Measurements from ENCODE around the gene EEF1G.

EEF1G gene

DNA sequence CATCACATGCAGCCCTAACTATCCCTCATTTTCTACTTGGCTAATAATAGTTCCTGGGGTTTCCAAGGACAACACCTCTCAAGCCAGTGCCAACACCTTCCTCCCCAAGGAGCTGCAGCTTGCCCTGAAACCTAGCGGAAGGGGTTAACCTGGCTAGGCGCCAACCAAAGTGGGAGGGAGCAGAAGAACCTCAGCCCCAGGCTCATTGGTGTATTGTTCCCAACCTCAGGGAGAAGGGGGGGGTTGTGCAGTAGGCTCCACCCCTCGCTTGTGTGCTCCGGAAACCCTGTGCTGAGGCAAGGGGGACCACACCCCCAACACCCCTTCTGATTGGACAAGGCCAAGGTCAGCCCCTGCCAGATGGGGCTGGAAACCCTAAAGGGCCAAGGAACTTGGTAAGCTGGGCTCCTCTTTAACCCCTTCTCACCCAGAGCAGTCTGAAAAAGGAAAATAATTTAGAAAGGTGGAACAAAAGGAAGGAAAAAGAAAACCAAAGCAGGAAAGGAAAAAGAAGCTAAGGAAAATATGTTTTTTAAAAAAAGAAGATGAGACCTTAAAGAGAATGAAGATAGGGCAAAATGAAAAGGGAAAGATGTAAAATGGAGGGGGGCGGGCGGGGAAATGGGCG is 25.5 kb upstream of the EEF1G start:
- Histone ChIP-seq H3K9me2 (replicated peaks; ENCODE audit: insufficient read depth, low read length) (no peaks in the 10 kb centered on the region), H4K20me1 (ENCODE audit: insufficient read depth, low read length) (no peaks in the 10 kb centered on the region), H3K4me2 (ENCODE audit: low read depth, low read length) (peak overlapping the region; percentile 97), H3K9ac (ENCODE audit: low read length) (peak overlapping the region; percentile 97; the same call in 1 of the 2 replicates), H3K4me3 (ENCODE audit: low read length) (peak overlapping the region; percentile 92), H3K27ac (ENCODE audit: low read length) (peak overlapping the region; percentile 86; the same call in 1 of the 2 replicates), H3K4me1 (ENCODE audit: low read length) (peaks cover 10% of the 10 kb centered on the region), H3K27me3 (replicated peaks; ENCODE audit: insufficient read depth, low read length) (no peaks in the 10 kb centered on the region), H2AFZ (ENCODE audit: low read length) (no peak overlapping the region), H3K79me2 (ENCODE audit: low read length) (peaks cover 54% of the 10 kb centered on the region), H3K36me3 (replicated peaks; ENCODE audit: insufficient read depth, low read length) (peaks cover 22% of the 10 kb centered on the region), H3K9me3 (replicated peaks; ENCODE audit: insufficient read depth, low read length) (no peaks in the 10 kb centered on the region), H3F3A (ENCODE audit: insufficient read depth, low read length) (peaks cover 21% of the 10 kb centered on the region)
- no peak for TF ChIP-seq EZH2phosphoT487 (IDR thresholded peaks at IDR 0.05; ENCODE audit: low read length)
- TF ChIP-seq, protein P1, sequence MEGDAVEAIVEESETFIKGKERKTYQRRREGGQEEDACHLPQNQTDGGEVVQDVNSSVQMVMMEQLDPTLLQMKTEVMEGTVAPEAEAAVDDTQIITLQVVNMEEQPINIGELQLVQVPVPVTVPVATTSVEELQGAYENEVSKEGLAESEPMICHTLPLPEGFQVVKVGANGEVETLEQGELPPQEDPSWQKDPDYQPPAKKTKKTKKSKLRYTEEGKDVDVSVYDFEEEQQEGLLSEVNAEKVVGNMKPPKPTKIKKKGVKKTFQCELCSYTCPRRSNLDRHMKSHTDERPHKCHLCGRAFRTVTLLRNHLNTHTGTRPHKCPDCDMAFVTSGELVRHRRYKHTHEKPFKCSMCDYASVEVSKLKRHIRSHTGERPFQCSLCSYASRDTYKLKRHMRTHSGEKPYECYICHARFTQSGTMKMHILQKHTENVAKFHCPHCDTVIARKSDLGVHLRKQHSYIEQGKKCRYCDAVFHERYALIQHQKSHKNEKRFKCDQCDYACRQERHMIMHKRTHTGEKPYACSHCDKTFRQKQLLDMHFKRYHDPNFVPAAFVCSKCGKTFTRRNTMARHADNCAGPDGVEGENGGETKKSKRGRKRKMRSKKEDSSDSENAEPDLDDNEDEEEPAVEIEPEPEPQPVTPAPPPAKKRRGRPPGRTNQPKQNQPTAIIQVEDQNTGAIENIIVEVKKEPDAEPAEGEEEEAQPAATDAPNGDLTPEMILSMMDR (IDR thresholded peaks at IDR 0.05; ENCODE audit: low read length) = no peak
- TF ChIP-seq EZH2 (optimal IDR thresholded peaks at IDR 0.05; ENCODE audit: low read depth, low read length) = no peak
- peak; percentile 99 for DNase-seq

DNA sequence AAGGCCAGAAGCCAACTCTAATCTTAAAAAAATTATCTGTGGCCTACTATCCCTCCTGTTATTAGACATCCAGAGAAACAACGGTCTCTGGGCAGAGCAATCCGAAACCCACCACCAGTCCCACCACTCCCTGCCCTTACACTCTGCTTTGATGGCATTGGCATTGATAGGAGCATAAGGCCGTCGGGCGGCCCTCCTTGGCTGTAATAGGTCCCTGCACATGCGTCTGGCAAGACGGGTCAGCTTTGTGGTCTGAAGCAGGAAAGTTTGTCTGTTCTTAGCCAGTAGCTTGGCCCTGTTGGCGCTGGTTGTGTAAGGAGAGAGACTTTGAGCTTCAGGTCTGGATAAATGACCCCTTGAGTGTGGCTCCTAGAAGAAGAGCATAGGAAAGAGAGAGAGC is 21.4 kb upstream of the EEF1G start:
- no peak overlapping the region for H2AFZ ChIP-seq (ENCODE audit: low read length)
- no peak overlapping the region for H3K27ac ChIP-seq (ENCODE audit: low read length)
- DNase-seq = no peak
- H3K36me3 ChIP-seq (replicated peaks; ENCODE audit: insufficient read depth, low read length) = peaks cover 22% of the 10 kb centered on the region
- H3K9me3 ChIP-seq (replicated peaks; ENCODE audit: insufficient read depth, low read length) = no peaks in the 10 kb centered on the region
- no peak overlapping the region for H3K4me2 ChIP-seq (ENCODE audit: low read depth, low read length)
- H4K20me1 ChIP-seq (ENCODE audit: insufficient read depth, low read length) = no peaks in the 10 kb centered on the region
- H3K9ac ChIP-seq (ENCODE audit: low read length) = no peak overlapping the region
- peaks cover 34% of the 10 kb centered on the region for H3F3A ChIP-seq (ENCODE audit: insufficient read depth, low read length)
- H3K27me3 ChIP-seq (replicated peaks; ENCODE audit: insufficient read depth, low read length) = no peaks in the 10 kb centered on the region
- TF ChIP-seq EZH2 (optimal IDR thresholded peaks at IDR 0.05; ENCODE audit: low read depth, low read length) = no peak
- TF ChIP-seq, protein P1 (IDR thresholded peaks at IDR 0.05; ENCODE audit: low read length) = no peak
- TF ChIP-seq EZH2phosphoT487 (IDR thresholded peaks at IDR 0.05; ENCODE audit: low read length) = no peak
- no peaks in the 10 kb centered on the region for H3K9me2 ChIP-seq (replicated peaks; ENCODE audit: insufficient read depth, low read length)
- no peak overlapping the region for H3K4me3 ChIP-seq (ENCODE audit: low read length)
- peaks cover 51% of the 10 kb centered on the region for H3K79me2 ChIP-seq (ENCODE audit: low read length)
- H3K4me1 ChIP-seq (ENCODE audit: low read length) = peaks cover 25% of the 10 kb centered on the region

DNA sequence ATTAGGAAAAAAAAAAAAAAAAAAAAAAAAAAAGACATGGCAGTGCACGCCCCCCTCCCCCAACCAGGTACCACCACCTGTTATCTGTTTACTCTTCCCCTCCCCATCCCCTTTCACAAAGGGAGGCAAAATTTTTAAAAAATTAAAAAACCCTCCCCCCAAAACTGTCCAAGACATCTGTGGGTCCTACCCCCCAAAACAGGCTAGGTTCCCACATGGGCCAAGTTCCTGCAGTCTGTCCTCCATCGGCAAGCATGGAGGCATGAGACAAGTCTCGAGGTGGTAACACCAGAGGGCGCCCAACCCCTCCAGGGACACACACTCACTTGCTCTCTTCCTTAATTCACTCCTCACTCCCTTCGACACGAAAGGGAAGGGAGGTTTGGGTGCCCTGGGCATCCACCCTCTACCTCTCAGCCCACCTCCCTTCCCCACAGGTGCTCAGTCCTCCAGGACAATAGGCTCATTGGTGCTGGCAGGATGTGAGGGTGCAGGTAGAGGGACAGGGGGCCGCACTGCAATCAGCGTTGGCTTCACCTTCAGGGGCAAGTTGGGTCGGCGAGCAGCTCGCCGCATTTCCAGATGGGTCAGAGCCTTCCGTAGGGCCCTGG is 19.8 kb upstream of the EEF1G start:
- Histone ChIP-seq H3K27ac (ENCODE audit: low read length) (no peak overlapping the region; the same call in 1 of the 2 replicates), H4K20me1 (ENCODE audit: insufficient read depth, low read length) (no peaks in the 10 kb centered on the region), H3K4me3 (ENCODE audit: low read length) (no peak overlapping the region), H3K9me2 (replicated peaks; ENCODE audit: insufficient read depth, low read length) (no peaks in the 10 kb centered on the region), H3K4me1 (ENCODE audit: low read length) (peaks cover 16% of the 10 kb centered on the region), H3F3A (ENCODE audit: insufficient read depth, low read length) (peaks cover 26% of the 10 kb centered on the region), H3K36me3 (replicated peaks; ENCODE audit: insufficient read depth, low read length) (peaks cover 20% of the 10 kb centered on the region), H3K79me2 (ENCODE audit: low read length) (peaks cover 50% of the 10 kb centered on the region), H3K9me3 (replicated peaks; ENCODE audit: insufficient read depth, low read length) (no peaks in the 10 kb centered on the region), H2AFZ (ENCODE audit: low read length) (no peak overlapping the region), H3K4me2 (ENCODE audit: low read depth, low read length) (no peak overlapping the region; the same call in 1 of the 2 replicates), H3K9ac (ENCODE audit: low read length) (no peak overlapping the region), H3K27me3 (replicated peaks; ENCODE audit: insufficient read depth, low read length) (no peaks in the 10 kb centered on the region)
- TF ChIP-seq EZH2phosphoT487 (IDR thresholded peaks at IDR 0.05; ENCODE audit: low read length) (no peak), EZH2 (optimal IDR thresholded peaks at IDR 0.05; ENCODE audit: low read depth, low read length) (no peak)
- TF ChIP-seq, protein P1 (IDR thresholded peaks at IDR 0.05; ENCODE audit: low read length) = peak; percentile 85
- peak; percentile 78 for DNase-seq
